IMR-90 (cell line): ENCODE results near the gene SDHAF4.

Source experiments
- BHLHE40 ChIP-seq: fragments of 150-350 bp; IDR thresholded peaks from 2 replicates; pipeline ENCODE4 v1.6.1; 2016; ENCODE audit warnings: mild to moderate bottlenecking, low read depth, low read length
- CEBPB ChIP-seq: IDR thresholded peaks from 2 replicates; pipeline ENCODE4 v1.6.1; 2012; ENCODE audit warnings: low read depth, low read length, improper control_type of control experiment
- CHD1 ChIP-seq: IDR thresholded peaks from 2 replicates; pipeline ENCODE4 v1.6.1; 2012; ENCODE audit warnings: low read depth, low read length, improper control_type of control experiment
- MAFK ChIP-seq: IDR thresholded peaks from 2 replicates; pipeline ENCODE4 v1.6.1; 2012; ENCODE audit warnings: low read depth, low read length, improper control_type of control experiment
- MXI1 ChIP-seq: IDR thresholded peaks from 2 replicates; pipeline ENCODE4 v1.6.1; 2012; ENCODE audit warnings: low read depth, mild to moderate bottlenecking, low read length, moderate library complexity, borderline replicate concordance
- NFE2L2 ChIP-seq: fragments of 150-350 bp; IDR thresholded peaks from 2 replicates; pipeline ENCODE4 v1.6.1; 2016; ENCODE audit warnings: low read depth, mild to moderate bottlenecking, low read length
- POLR2A ChIP-seq: IDR thresholded peaks from 2 replicates; pipeline ENCODE4 v1.6.1; 2012; ENCODE audit warnings: mild to moderate bottlenecking, low read depth, low read length
- RAD21 ChIP-seq: IDR thresholded peaks from 2 replicates; pipeline ENCODE4 v1.6.1; 2012; ENCODE audit warnings: low read length, improper control_type of control experiment
- RCOR1 ChIP-seq: IDR thresholded peaks from 2 replicates; pipeline ENCODE4 v1.6.1; 2012; ENCODE audit warnings: mild to moderate bottlenecking, low read length, improper control_type of control experiment; ENCODE audit not compliant: insufficient replicate concordance
- SMC3 ChIP-seq: fragments of 150-350 bp; IDR thresholded peaks from 2 replicates; pipeline ENCODE4 v1.6.1; 2016; ENCODE audit warnings: low read depth, mild to moderate bottlenecking, antibody characterized with exemption, low read length, moderate library complexity
- TF ChIP-seq, protein P1 (sequence below): conservative IDR thresholded peaks from 2 replicates; pipeline ENCODE4 v1.5.1; 2012; ENCODE audit warnings: mild to moderate bottlenecking, low read depth, low read length, improper control_type of control experiment

DNA sequence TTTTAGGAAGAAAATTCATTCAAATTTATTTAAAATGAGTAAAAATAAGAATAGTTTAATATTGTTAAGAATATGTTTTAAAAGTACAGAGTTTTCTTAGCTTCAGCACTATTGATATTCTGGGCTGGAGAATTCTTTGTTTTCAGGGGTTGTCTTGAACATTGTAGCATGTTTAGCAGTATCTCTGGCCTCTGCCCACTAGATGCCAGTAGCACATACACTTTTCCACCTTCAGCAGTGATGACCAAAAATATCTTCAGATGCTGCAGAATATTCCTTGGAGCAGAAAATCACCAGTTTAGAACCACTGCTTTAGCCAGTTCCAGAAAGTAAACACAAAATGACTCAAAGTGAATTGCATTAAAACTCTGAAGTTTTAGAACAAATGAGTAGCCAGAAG, 19.4 kb upstream of the SDHAF4 start:
- TF ChIP-seq, protein P1, sequence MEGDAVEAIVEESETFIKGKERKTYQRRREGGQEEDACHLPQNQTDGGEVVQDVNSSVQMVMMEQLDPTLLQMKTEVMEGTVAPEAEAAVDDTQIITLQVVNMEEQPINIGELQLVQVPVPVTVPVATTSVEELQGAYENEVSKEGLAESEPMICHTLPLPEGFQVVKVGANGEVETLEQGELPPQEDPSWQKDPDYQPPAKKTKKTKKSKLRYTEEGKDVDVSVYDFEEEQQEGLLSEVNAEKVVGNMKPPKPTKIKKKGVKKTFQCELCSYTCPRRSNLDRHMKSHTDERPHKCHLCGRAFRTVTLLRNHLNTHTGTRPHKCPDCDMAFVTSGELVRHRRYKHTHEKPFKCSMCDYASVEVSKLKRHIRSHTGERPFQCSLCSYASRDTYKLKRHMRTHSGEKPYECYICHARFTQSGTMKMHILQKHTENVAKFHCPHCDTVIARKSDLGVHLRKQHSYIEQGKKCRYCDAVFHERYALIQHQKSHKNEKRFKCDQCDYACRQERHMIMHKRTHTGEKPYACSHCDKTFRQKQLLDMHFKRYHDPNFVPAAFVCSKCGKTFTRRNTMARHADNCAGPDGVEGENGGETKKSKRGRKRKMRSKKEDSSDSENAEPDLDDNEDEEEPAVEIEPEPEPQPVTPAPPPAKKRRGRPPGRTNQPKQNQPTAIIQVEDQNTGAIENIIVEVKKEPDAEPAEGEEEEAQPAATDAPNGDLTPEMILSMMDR: peak; percentile 41
- no peak for TF ChIP-seq NFE2L2
- TF ChIP-seq POLR2A: no peak
- TF ChIP-seq CHD1: no peak
- peak; percentile 50 for TF ChIP-seq RAD21
- TF ChIP-seq MAFK: no peak
- no peak for TF ChIP-seq CEBPB
- no peak for TF ChIP-seq SMC3
- no peak for TF ChIP-seq BHLHE40
- TF ChIP-seq MXI1: no peak
- TF ChIP-seq RCOR1: no peak
